GM21390 (cell line): ENCODE results near the gene TGFBI.

Experiments
- ATAC-seq: cut with Tn5 transposase; IDR thresholded peaks from one replicate; pipeline ENCODE4 v1.9.1; 2021; ENCODE audit not compliant: unreplicated experiment

TGFBI gene

GRCh38 chr5:136023958-136024541, 4.7 kb upstream of the TGFBI start:
- no peak for ATAC-seq

DNA sequence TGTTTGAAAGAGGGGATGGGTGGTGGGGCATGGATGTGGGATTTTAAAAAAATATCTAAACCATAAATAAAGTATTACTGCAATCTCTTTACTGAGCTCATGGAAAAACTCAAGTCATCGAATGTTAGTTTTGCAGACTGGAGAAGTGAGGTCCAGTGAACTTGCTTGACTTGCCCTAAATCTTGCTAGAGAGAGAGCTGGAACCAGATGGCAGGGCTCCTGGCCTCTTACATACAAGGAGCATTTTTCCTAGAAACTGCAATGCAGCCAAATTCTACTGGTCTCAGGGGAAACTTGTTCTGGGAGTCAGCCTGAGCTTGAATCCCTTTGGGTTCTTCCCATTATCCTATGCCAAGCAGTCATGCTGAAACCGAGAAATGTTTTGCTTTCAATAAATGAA, 2.9 kb upstream of the TGFBI start:
- ATAC-seq = no peak

DNA sequence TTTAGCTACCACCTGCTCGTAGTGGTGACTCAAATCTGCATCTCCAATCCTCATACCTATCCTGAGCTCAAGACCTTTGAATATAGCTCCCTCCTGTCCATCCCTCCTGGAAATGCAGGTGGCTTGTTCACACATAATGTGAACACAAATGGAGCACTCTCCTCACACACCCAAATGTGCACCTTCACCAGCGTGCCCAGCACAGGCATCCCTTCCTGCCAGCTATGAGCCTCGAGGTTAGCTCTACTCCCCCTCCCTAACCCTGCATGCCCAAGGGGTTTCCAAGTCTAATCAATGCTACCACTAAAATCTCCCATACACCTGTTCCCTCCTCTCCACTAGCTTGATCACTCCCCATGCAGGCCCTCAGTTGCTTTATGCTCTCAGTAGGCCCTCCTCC, 2.2 kb upstream of the TGFBI start:
- ATAC-seq = no peak

DNA sequence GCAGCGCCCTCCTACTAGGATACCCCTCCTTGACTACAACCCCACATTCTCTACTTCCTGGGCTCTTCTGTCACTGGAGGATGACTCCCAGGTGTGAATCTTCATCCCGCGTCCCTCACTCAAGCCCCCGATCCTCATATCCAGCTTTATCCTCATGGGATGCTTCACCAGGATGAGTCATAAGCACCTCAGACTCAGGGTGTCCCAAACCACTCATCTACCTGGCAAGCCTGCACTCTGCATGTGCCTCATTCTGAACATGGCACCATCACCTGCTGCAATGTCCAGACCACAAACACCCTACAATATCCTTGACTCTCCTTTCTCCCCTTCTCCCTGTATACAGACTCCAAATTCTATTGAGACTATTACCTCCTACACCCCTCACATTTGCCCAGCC, 1.5 kb upstream of the TGFBI start:
- no peak for ATAC-seq

- no peak for ATAC-seq
Measured at GRCh38 chr5:136028090-136028489, 698 bp upstream of the TGFBI start.

- no peak for ATAC-seq
Measured at GRCh38 chr5:136030252-136030651, 1.5 kb downstream of the TGFBI start.

DNA sequence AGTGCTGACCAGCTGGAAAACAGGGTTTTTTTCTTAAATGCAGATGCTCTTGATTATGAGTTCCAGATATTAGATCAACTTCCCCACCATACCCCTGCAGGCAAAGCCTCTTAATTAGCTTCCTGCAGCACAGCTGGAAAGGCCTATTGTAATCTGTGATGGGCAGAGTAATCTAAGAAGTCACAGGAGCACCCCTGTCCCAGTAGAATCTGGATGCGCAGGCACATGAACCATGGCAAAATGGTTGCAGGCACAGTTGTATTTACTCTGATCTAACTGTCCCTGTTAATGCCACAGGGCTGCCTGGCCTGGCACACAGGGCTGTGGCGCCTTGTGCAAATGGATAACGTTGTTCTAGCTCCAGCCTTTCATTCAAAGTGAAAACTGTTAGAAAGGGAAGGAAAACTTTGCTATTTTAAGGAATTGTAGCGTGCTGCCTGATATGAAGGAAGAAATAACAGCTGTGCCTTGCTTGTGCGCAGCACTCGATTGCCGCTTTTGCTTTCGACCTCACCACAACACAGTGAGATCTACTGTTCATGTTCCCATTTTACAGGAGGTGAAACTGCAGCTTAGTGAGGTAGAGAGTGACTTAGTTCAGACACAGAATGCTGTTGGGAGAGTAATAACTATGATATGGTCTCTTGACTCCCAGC, 2.3 kb downstream of the TGFBI start:
- ATAC-seq = peak; percentile 85

DNA sequence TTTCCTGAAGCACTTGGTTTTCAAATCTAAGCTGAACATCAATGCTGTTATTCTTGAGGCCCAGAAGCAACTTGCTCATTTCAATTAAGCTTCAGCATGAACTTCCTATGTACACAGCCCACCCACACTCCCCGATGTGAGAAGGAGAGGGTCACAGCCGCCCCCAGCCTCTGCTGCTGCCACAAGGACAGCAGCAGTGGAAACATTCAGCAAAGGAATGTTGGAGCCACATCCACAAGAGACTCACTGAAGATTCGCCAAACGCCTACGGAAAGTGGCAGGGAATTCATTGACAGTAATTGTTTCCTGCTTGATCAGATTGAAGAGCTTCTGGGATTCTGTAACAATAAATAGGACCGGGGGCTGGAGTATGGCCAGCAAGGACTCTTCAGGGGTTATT, 2.9 kb downstream of the TGFBI start:
- no peak for ATAC-seq

- ATAC-seq = no peak
Measured at GRCh38 chr5:136032564-136032963, 3.8 kb downstream of the TGFBI start.

DNA sequence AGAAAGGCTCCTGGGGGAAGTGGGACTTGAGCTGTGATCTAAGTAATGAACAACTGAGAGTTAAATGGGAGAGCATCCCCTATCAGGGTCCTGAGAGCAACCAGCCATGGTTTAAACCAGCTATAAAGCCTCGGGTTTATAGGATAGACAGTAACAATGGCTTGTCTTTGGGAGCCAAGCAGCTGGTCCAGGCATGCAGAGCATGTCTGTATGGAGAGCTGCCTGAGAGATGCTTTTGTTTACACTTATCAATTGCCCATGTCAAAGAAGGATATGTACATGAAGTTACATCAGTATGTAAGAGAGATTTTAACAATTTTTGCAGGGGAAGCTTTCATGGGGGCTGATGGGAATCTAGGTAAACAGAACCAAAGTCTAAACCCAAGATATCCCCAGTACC, 4.4 kb downstream of the TGFBI start:
- ATAC-seq = no peak

GRCh38 chr5:136033848-136034247, 5.1 kb downstream of the TGFBI start:
- ATAC-seq = no peak

GRCh38 chr5:136034492-136034891, 5.7 kb downstream of the TGFBI start:
- no peak for ATAC-seq

GRCh38 chr5:136034984-136035383, 6.2 kb downstream of the TGFBI start:
- no peak for ATAC-seq

- no peak for ATAC-seq
Measured at GRCh38 chr5:136035837-136036236, 7.0 kb downstream of the TGFBI start.

- no peak for ATAC-seq
Measured at GRCh38 chr5:136036293-136036911, 7.6 kb downstream of the TGFBI start.

DNA sequence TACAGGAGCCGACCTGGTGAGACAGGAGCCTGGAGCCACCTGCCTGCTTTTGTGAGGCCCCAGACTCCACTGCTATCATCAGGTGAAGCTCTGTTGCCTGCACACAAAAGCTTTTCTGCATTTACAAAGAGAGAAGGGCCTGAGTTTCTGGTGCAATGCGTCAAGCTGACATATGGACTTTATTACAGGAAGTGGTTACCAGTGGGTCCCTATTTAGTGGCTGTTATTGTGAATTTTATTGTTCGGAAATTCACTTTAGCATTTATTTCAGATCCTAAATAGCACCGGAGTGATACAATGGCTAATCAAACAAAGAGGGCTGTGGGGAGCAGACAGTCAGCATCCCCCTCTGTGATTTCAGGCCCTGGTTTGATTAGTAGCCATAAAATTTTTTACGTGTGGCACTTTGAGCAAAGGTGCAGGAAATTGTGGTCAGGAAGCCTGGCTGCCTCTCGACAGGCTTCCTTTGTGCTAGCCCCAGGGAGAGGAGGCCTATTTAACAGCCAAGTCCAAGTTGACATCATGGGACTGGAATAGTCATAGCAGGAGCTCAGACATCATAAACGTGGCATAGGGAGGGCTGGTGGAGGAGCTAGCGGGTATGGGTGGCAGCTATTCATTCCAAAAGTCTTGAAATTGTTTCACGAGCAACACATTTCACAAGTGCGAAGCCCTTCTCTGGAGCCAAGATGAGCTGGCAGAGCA, 8.4 kb downstream of the TGFBI start:
- peak; percentile 57 for ATAC-seq

DNA sequence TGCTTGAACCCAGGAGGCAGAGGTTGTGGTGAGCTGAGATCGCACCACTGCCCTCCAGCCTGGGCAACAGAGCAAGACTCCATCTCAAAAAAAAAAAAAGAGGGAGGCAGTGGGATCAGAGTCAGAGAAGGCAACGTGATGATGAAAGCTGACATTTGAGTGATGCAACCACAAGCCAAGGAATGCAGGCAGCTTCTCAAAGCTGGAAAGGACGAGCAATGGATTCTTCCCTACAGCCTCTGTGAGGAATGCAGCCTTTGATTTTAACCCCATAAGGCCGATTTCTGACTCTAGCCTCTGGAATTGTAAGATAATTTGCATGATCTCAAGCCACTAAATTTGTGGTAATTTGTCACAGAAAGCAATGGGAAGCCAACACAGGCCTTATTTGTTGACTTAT, 9.8 kb downstream of the TGFBI start:
- ATAC-seq = no peak

- no peak for ATAC-seq
Measured at GRCh38 chr5:136039202-136039601, 10.4 kb downstream of the TGFBI start.

DNA sequence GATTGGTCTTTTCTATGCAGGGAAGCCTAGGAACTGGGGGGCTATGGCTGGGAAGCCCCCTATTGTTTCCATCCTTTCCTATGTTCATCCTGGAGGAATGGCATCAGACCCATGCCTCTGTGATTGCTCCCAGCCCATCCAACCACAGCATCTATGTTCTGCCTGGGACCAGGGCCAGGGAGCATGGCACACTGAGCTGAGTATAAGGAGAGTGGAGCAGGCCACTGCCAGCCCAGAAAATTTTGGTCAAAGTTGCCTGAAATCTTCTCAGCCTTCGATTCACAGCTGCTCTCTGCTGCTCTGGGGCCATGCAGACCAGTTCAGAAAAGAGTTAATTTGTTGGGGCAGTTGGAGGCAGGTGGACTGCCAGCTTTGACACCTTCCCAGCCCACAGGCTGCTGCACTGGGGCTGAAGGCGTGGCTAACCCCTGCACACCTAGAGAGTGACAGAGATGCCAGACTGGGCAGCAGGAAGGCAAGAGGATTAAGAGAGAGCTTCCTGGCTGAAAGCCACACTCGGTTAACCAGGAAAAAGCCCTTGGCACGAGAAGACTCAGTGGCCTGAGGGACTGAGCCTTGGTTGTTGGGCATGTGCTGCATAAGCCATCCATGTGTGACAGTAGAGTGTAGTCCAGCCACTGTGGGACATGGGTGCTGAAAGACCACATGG, 12.1 kb downstream of the TGFBI start:
- ATAC-seq = no peak

DNA sequence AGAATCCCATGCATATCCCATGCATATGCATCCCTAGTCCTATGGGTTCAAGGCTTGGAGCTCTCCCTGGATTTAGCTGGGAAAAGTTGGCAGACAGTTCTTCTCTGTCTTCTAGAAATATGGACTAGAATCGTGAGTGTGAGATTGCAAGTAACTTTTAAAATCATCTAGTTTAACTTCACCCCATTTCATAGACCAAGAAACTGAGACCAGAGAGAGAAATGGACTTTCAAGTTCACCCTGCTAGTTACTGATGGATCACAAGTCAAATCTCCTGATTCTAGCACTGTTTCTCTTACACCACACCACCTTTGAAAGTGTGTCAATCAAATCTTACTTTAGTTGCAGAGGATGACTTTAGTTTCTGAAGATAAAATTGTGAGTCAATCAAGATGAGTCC, 13.4 kb downstream of the TGFBI start:
- ATAC-seq = no peak

- no peak for ATAC-seq
Measured at GRCh38 chr5:136042665-136043121, 13.9 kb downstream of the TGFBI start.
